Stimulated activated CD4-positive, alpha-beta T cell treated with anti-CD3 and anti-CD28 coated beads, Interleukin-4, amount 100 ng/mL, for 4 hours (primary cell): Measurements from ENCODE around the gene OPTN.
"Not testable (repeated sequence)": the region's sequence is repeated elsewhere in the genome, so short reads cannot be mapped to it uniquely, and the experiment has no call there.

Source experiments
- DNase-seq, 2 experiments: peaks; one replicate each; pipeline ENCODE4 v3.0.0-alpha.2; 2020

The OPTN gene

DNA sequence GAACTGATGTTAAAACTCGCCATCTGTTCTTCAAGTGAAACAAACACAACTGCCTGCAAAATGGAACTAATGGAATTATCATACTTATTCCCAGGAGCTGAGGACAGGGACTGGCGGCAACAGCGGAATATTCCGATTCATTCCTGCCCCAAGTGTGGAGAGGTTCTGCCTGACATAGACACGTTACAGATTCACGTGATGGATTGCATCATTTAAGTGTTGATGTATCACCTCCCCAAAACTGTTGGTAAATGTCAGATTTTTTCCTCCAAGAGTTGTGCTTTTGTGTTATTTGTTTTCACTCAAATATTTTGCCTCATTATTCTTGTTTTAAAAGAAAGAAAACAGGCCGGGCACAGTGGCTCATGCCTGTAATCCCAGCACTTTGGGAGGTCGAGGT is 36.7 kb downstream of the OPTN start:
- no peak for DNase-seq

DNA sequence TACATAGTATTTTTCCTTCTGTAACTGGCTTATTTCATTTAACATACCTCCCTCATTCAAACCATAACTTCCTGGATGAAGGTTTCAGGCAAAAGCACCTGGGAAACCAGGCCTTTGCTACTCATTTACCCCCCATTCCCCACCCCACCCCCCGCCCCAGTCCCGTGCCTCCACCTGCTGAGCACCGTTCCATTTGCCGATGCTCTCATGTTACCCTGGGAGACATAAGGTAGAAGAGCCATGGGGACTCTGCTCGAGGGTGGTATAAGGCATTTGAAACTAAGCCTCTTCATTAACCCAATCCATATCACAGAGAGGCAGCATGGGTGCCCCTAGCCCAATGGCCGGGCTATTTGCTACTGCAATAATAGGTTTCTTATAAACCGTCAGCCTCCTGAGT is 39.2 kb downstream of the OPTN start:
- no peak for DNase-seq

DNA sequence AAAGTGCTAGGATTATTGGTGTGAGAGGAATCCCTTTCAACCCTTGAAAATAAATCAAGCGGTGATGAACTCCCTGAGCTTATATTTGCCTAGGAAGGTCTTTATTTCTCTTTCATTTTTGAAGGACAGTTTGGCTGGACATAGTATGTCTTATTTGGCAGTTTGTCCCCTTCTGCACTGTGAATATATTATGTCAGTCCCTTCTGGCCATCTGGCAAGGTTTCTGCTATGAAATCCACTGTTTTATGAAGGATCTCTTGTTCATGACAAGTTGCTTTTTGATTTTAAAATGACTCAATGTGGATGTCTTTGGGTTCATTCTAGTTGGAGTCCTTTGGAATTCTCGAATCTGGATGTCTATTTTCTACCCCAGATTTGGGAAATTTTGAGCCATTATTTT is 39.7 kb downstream of the OPTN start:
- no peak for DNase-seq

DNA sequence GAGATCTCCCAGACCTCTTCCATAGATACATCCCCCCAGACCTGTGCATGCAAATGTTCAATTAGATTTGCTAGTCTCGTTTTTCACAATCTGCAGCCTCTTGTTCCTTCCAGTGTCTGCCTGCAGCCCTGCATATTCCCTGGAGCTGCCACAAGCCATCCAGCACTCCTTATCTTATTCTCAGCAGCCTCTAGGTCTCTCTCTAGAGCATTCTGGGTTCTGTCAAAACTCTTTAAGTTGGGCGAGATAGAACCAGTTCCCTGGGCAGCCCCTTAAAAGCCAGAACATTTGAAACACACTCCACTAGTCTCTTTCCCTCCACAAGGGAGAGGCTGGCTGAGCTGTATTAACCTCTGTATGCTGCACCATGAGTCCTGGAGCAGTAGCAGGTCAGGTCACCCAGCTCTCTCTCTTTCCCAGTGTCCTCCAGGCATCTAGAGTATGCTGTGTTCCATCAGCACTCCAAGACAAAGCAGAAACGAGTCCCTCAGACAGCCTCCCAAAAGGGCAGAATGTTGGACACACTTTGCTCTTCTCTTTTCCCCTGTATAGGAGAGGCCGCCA is 40.7 kb downstream of the OPTN start:
- no peak for DNase-seq

DNA sequence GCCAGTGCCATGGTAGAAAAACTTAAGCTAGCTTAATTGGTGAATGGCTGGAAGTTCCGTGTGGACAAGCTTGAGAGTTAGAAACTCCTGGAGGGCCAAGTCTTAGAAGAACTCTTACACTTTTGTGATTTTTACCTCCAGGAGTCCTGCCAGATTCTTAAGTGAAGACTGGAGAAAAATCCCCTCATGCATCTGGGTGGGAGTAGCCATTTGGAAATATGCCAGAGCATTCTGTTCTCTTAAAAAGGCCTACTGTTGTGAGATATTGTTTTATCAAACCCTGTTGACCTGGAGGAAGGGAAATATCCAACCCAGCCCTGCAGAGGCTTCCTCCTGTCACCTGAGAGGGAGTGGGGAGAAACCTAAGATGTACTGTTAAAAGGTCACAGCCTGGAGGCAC is 43.8 kb downstream of the OPTN start:
- DNase-seq, result no peak

DNA sequence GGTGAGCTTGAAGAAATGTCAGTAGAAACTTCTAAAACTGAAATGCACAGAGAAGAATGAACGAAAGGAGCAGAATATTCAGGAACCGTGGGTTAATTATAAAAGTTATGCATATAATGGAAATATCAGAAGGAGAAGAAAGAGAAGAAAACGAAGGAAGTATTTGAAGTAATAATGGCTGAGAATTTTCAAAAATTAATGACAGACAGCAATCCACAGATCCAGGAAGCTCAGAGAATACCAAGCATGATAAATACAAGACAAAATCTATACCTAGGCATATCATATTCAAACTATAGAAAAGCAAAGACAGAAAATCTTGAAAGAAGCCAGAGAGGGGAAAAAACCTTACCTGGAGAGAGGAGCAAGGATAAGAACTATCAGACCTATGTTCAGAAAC is 44.9 kb downstream of the OPTN start:
- no peak for DNase-seq

DNA sequence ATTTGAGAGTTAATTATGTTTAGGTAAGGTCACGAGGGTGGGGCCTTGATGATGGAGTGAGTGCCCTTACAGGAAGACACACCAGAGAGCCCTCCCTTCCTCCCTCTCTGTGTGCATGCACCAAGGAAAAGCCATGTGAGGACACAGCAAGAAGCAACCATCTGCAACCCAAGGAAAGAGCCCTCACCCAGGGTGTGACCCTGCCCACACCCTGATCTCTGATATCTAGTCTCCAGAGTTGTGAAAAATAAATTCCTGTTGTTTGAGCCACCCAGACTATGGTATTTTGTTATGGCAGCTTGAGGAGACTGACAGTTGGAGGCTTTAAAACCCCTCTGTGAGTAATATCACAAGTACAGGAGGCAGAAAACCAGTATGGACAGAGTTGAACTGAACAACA is 46.4 kb downstream of the OPTN start:
- DNase-seq, result no peak

DNA sequence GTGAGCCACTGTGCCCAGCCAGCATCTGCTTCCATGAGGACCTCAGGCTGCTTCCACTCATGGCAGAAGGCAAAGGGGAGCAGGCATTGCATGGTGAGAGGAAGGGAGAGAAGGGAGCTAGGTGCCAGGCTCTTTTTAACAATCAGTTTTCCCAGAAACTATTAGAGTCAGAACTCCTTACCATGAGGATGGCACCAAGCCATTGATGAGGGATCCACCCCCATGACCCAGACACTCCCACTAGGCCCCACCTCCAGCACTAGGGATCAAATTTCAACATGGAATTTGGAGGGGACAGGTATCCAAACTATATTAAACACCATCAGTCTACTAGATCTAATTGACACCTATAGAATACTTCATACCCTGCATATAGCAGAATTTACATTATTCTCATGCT is 47.2 kb downstream of the OPTN start:
- no peak for DNase-seq

DNA sequence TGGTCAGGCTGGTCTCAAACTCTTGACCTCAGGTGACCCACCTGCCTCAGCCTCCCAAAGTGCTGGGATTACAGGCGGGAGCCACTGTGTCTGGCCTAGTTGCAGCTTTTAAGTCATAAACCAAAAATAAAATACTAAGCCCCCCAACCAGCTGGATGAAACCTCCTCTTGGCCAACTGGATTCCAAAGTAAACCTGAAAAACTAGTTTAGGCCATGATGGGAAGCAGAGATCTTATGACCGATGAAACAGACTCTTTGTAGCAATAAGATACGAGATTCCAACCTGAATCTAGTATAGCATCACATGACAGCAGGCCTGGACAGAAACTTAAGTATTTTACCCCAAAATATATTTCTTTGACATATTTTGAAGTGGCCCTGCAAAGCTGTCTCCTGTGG is 52.3 kb downstream of the OPTN start:
- no peak for DNase-seq

DNA sequence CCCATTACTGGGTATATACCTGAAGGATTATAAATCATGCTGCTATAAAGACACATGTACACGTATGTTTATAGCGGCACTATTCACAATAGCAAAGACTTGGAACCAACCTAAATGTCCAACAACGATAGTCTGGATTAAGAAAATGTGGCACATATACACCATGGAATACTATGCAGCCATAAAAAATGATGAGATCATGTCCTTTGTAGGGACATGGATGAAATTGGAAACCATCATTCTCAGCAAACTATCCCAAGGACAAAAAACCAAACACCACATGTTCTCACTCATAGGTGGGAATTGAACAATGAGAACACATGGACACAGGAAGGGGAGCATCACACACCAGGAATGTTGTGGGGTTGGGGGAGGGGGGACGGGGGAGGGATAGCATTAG is 55.9 kb downstream of the OPTN start:
- DNase-seq, result not testable (repeated sequence)

DNA sequence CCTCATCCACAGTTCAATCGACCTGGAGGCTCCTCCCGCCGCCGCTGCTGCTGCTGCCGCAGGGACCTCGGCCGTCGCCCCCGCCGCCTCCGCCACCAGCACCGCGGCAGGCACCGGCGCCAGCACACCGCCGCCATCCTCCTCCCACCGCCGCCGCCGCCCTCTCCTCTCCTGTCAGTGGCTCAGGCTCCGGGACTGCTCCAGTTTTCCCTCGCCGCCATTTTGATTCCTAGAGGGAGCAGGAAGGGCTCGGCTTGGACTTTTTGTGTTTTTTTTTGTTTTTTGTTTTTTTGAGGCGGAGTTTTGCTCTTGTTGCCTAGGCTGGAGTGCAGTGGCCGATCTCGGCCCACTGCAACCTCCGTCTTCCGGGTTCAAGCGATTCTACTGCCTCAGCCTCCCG is 58.4 kb downstream of the OPTN start:
- DNase-seq, result peak in 1 of 2 experiments; percentile 15

DNA sequence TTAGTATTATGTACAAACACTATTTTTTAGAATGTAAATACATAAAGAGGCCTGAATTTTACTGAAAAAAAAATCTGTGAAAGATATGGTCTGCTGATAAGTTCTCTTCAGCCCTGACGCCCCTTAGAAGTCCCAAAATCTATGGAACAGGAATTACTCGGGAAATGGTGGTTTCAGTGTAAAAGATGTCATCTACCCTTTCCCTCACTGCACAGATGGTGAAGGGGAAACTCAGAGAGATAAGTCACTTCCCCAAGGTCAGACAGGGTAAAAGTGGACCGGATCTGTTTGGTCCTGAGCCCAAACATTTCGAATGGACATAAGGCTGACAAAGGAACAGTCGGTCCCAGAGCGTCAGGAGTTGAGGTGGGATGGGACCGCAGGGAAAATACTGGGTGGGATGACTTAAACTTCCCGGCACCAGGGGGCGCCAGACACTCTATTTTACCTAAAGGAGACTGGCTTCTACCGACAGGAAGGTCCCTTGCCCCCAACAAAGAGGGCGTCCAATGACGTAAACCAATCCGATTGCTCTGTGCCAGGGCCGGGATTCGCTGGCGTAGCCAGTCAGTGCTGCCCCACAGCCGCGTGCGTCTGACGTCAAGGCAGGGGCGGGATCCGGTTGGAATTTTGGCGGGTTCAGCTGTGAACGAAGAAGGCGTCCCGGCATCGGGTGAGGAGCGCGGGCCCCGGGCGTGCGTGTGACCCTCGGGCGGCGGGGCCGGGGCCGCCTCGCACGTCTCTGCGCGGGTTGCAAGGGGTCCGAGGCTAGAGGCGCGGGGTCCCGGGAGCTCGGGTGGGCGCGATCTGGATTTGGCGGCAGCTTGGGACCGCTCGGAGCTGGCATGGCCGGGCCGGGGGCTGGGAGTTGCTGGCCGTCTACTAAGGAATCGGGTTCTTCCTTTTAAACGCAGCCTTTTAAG is 61.2 kb downstream of the OPTN start, which contains the start of gene MCM10:
Gene MCM10 (plus strand): TSS at position 625 of the 923 bp plus-strand sequence. CDS start 2,645 bp downstream, outside the sequence.
- peak; percentile 93 to 97 for DNase-seq

DNA sequence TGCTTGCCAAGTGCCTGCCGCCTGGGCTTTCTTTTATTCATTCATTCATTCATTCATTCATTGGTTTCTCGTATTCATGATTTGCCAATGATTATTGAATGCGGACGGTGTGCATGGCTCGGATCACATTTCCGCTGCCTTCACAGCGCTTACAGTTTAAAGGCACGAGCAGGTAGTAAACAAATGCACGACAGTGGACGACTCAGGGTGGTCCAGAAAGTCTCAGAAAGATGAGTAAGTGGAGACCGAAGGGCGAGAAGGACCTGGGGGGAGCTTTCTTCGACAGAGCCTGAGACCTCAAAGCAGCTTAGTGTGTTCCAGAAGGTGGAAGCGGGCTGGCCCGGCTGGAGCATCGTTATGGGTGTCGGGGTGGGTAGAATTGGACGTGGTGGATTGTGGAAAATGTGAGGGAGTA is 61.9 kb downstream of the OPTN start:
- no peak for DNase-seq

DNA sequence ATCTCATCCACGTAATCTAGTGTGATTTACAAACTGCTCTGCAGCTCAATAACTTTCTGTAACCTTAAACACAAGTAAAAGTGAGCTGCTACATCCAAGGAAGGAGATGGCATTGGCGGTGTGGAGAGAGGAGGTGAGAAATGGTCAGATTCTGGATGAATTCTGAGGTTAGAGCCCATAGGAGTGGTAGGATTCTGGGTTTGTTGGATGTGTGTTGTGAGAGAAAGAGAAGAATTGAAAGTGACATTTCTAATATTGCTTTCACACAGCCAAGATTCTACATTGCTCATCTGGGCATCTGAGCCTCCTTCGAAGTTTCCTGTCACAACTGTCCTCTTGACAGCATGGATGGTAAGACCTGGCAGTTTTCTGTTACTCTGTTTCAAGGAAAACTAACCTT is 63.9 kb downstream of the OPTN start:
- DNase-seq, result no peak

DNA sequence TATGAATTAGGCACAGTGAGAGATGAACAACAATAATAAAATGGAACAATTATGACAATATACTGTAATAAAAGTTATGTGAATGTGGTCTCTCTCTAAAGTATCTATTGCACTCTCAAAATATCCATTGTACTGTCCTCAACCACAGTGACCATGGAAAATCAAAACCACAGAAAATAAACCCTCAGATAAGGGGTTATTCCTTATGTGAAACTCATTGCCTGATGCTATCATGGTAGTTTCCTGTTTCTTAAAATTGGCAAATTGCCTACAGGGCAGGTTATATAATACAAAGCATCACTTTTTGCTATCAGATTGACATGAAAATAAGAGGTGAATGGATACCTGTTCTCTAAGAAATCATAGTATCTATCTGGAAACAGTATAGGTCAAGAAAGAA is 65.2 kb downstream of the OPTN start:
- no peak for DNase-seq

DNA sequence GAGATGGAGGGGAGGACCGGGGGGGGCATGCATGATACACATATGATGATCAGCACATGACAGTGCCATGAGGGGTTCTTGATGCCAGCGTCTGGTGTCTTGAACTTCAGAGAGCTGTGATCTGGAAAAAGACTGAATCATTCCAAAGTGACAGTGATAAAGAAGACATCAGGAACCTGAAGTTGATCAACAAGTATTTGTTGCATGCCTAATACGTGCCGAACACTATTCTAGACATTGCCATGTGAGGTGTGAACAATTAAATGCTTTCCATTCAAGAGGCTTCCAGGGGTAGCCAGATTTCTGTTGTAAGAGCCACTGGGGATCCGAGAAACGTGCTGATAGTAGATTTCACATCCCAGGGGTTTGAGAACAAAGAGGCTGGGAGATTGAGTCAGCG is 67.6 kb downstream of the OPTN start:
- no peak for DNase-seq

DNA sequence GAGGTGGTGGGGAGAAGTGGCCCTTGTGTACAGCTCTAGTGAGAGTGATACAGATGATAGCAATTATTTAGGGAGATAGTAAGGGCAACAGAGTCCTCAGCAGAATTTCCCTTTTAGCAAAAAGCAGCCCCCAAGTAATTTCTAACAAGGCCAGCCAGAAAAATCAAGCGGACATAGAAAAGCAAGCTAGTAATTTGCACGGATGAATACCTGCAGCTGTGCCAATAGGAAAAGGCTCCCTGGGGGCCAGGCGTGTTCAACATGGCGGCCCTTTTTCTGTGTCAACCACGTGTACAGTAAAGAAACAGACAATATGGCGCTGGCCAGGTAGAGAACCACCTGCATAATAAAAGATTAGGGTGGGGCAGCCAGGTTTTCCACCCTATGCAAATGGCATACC is 68.8 kb downstream of the OPTN start:
- DNase-seq, result no peak

DNA sequence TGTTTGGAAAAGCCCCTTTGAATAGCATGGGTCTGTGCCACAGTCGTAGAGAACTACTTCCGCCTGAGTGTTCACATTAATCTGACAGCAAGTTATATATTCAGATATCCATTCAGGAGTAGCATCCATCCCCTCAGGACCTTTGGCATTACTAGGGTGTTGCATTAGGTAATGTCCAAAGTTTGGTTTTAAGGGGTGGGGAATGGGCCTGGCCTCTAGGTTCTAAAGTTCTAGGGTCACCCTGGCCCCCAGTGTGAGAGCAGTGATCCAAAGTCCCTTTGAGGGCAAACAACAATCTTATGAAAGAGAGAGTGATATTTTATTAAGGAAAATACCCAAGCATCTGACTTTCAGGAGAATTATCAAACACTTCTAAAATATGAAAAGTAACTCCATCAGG is 73.7 kb downstream of the OPTN start:
- DNase-seq, result no peak

DNA sequence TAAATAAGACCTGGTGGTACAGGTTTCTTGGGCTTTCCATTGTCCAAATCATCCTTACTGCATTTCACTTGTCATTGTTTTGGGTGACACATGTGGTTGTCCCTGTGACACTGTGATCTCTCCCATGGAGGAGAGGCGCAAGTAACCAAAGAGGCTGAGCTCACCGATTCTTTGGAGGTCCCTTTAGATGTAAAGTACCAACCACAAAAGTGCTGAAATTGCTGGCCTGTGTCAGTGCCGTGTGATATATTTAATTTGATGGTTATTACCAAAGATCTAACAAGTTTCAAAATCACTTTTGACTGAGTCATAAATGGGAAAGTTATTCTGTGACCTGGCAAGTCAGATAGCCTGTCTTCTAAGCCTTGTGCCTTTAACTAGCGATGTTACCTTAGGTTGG is 80.8 kb downstream of the OPTN start:
- DNase-seq, result no peak

DNA sequence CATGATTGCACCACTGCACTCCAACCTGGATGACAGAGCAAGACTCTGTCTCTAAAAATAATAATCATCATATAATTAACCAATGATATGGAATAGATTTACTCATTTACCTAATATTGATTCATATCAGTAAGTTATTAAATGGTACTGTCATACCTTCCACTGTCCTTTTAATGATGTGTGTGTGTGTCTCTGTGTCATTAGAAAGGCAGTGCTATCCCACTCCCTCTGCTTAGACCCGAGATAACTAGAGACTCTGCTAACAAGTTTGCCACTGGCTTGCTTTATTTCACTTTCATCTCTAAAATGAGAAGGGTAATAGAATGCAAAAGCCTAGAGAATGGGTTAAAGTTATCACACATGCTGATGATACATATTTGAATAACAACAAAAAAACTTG is 82.5 kb downstream of the OPTN start:
- no peak for DNase-seq

DNA sequence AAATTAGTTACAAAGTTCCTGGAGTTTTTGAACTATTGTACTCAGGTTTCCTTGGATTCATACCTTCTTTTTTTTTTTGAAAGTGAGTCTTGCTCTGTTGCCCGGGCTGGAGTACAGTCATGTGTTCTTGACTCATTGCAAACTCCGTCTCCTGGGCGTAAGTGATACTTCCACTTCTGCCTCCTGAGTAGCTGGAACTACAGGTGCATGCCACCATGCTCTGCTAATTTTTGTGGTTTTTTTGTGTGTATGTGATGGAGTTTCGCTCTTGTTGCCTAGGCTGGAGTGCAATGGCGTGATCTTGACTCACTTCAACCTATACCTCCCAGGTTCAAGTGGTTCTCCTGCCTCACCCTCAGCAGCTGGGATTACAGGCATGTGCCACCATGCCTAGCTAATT is 83.7 kb downstream of the OPTN start:
- DNase-seq, result no peak

DNA sequence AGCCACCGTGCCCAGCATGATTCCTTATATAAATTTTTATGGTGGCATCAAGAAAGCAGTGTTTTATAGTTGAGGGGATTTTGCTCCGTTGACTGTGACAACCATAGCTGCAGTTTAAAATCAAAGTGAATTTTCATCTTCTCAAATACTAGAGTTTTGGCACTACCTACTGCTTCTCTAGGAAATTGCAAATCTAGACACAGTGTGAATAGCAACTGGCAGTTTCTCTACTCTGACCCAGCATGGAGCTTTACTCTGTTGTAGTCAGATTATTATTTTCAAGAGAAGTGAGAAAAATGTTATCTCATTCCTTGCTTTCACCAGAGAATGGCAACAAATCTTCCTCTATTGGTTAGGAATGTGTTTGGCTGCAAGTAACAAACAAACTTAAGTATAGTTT is 84.3 kb downstream of the OPTN start:
- no peak for DNase-seq

DNA sequence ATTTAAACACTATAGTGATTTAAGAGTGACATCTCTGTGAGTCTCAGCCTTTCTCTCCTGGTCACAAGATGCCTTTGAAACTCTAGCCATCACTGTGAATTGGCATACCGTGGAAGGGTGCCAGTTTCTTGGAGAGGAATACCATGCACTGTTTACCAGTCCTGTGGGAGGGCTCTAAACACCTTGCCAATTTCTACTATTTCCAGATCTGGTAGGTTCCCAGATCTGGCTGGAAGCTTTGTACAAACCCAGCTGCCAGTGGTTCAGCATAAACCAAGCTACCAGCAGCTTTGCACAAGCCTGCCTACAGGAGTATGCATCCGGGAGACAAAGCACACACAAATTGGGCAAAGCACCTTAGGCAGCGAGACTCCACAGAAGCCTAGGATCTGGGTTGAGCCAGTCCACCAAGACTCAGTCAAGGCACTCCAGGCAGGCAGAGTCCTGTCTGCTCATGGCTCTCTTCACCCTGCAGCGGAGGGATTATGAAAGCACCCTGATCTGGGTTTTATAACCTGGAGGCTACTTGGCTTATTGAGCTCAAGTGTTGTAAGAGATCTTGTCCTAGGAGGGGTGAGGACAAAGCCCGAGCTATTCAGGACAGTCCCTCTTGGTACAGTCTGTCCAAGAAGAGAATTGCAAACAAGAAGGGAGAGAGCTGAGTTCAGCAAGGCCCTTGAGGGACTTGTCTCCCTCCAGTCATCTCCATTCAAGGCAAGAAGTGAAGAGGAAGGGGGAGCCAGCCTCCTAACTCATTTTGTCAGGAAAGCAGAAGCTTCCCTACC is 85.0 kb downstream of the OPTN start:
- no peak for DNase-seq

DNA sequence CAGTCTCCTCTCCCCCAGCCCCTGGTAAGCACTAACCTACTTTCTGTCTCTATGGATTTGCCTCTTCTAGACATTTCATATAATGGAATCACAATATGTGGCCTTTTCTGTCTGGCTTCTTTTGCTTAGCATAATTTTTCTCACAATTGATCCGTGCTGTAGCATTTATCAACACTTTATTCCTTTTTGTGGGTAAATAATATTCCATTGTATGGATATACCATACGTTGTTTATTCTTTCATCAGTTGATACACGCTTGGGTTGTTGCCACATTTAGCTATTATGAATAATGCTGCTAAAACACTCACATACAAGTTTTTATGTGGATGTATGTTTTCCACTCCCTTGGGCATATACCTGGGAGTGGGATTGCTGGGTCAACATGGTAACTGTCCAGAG is 87.2 kb downstream of the OPTN start:
- DNase-seq, result no peak
